GM19035 (cell line): ENCODE results near the gene IL11.

Experiments used
- ATAC-seq: cut with Tn5 transposase; IDR thresholded peaks from one replicate; pipeline ENCODE4 v1.9.1; 2021; ENCODE audit not compliant: unreplicated experiment

Gene IL11

GRCh38 chr19:55391702-55392615 lies 21.7 kb upstream of the IL11 start:
- ATAC-seq = no peak

GRCh38 chr19:55391191-55391670 lies 21.0 kb upstream of the IL11 start:
- no peak for ATAC-seq

DNA sequence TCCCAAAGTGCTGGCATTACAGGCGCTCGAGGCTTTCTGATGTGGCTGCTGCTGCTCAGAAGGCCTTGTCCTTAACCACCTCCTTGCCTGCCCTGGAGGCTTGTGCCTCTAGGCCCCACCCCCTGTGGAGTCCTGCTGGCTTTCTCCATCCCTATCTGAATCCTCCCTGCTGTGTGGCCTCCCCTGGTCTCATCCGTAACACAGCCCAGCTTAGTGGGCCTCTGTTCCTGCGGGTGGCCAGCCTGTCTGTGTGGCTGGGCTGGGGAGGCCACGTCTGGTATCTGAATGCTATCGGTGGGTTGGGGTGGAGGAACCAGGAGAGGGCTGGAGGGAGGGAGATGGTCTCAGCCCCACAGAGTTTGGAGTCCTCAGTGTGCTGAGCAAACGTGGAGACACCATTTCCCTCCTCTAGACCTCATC lies 20.2 kb upstream of the IL11 start:
- no peak for ATAC-seq

DNA sequence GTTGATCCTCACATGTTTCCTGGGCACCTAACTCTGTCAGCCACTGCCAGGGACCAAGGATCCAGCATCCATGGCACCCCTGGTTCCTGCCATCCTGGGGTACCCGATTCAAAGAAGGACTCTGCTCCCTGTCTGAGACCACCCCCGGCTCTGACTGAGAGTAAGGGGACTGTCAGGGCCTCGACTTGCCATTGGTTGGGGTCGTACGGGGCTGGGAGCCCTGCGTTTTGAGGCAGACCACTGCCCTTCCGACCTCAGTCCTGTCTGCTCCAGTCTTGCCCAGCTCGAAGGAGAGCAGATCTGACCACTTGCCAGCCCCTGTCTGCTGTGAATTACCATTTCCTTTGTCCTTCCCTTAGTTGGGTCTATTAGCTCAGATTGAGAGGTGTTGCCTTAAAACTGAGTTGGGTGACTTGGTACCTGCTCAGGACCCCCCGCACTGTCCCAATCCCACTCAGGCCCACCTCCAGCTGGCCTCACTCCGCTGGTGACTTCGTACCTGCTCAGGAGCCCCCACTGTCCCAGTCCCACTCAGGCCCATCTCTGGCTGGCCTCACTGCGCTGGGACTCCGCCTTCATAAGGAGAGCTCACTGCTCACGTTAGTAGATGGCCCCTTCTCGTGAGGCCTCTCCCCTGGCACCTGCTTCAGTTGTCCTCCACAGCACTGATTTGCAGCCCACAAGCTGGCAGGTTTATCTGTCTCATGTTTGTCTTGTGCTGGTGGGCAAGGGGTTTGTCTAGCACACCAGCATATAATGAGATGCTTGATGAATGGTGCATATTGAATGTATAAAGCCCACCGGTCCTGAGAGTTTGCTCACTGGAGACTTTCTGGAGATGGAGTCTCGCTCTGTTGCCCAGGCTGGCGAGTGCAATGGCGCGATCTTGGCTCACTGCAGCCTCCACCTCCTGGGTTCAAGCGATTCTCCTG lies 19.4 kb upstream of the IL11 start:
- no peak for ATAC-seq

- no peak for ATAC-seq
These were observed 17.7 kb upstream of the IL11 start for GRCh38 chr19:55387736-55388497.

GRCh38 chr19:55386493-55386971 lies 16.3 kb upstream of the IL11 start:
- ATAC-seq = no peak

DNA sequence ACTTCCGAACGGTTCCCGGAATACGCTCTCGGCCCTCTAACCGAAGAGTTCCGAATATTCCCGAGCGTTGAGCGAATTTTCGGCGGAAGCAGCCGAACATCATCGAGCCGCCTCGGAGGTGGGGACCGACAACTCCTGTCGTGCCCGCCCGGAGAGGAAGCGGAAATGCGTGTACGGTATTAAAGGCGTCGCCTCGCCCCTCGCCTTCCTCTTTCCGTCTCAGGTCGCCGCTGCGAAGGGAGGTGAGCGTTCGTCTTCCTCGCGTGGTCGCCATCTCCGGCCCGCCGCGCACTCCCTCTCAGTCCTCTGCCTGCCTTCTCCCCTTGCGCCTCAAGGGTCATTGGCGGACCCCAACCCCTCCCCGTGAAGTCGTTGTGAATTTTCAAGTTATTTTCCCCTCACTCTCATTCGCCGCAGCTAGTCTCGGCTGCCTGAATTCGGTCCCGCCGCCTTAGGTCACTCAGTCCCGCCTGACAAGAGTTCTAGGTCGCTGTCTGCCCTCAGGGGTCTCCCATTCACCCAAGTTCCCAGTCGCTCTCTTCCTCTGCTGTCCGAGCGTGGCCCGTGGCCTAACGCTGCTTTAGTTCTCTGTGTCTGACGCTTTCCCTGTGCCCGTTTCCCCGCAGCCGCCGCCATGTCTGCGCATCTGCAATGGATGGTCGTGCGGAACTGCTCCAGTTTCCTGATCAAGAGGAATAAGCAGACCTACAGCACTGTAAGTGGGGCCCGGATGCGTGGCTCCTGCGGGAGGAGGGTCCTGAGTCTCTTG lies 15.6 kb upstream of the IL11 start, which contains the start of gene RPL28:
Gene RPL28, plus strand, starts transcription at position 209 of the 769 bp plus-strand sequence. Its CDS starts 426 bp downstream, at position 635.
- peak; percentile 71 for ATAC-seq

DNA sequence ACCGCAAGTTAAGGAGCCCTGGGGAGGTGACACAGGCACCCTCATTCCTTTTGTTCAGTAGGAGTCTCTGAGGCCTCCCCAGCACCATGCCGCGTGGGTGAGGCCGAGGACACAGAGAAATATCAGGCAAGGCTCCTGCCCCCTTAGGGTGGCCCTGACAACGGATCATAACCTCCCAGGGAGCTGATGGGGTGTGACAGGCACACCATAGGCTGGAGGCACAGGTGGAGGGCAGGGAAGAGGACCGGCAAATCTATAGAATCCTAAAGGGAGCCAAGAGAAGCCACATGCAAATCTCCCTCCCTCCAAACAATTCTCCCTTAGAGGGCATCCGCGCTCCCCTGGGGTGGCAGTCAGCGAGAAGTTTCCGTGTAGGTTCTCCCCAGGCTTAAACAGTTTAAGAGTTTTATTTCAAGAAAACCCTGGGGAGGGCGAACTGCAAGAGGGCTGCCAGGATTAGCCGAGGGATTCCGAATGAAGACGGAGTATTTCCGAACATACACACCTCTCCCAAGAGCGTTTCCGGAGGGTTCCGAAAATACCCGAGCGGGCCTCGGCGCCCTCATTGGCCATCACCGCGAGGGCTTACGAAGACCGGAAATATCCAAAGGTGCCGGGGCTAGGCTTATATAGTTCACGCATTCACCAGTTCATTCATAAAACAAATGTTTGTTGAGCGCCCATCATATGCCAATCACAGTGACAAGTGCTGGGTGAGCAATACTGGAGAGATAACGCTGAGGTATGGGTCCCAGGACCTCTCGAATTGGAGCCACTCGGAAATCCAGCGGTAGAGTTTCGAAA lies 14.9 kb upstream of the IL11 start:
- ATAC-seq = peak; percentile 57

- no peak for ATAC-seq
These were observed 14.1 kb upstream of the IL11 start, which contains the start of gene TMEM238 for GRCh38 chr19:55384131-55384919. Gene TMEM238 (minus strand): TSS chr19:55384292. CDS start chr19:55384259, 33 bp downstream.

GRCh38 chr19:55383279-55384130 lies 13.2 kb upstream of the IL11 start:
- no peak for ATAC-seq

GRCh38 chr19:55382522-55383054 lies 12.3 kb upstream of the IL11 start:
- no peak for ATAC-seq

GRCh38 chr19:55382013-55382412 lies 11.8 kb upstream of the IL11 start:
- ATAC-seq = no peak

DNA sequence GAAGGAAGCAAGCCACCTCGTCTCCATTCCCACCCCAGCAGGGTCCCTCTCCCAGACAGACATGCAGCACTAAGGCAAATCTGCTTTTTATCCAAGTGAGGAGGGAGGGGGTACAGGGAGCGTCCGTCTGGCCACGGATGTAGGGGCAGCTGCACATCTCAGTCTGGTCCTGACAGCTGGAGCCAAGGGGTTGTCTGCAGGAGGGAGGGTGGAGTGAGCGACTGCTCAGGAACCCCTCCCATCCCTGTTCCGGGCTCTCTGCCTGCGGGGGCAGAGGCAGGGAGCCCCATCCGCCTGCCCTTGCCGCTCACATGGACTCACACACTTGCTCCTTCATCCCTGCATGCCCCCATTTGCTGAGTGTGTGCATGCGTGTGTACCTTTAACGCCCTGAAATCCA lies 8.9 kb upstream of the IL11 start:
- no peak for ATAC-seq

DNA sequence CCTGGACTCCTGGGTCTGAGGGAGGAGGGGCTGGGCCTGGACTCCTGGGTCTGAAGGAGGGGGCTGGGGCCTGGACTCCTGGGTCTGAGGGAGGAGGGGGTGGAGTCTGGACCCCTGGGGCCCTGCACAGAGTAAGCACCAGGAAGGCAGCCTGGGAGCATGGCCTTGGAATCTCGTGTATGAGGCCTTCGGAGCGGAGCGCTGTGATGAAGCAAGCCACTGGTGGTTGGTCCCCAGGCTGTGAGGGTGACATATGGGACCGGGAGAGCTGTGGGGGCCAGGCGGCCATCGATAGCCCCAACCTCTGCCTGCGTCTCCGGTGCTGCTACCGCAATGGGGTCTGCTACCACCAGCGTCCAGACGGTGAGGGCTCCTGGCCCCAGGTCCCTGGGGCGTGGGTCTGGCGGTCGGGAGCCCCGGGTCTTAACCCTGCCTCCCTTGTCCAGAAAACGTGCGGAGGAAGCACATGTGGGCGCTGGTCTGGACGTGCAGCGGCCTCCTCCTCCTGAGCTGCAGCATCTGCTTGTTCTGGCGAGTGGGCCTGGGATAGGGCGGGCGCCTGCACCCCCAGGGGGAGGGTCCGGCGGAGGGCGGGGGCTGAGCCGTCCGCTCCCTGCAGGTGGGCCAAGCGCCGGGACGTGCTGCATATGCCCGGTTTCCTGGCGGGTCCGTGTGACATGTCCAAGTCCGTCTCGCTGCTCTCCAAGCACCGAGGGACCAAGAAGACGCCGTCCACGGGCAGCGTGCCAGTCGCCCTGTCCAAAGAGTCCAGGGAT lies 7.3 kb upstream of the IL11 start:
- ATAC-seq = no peak

DNA sequence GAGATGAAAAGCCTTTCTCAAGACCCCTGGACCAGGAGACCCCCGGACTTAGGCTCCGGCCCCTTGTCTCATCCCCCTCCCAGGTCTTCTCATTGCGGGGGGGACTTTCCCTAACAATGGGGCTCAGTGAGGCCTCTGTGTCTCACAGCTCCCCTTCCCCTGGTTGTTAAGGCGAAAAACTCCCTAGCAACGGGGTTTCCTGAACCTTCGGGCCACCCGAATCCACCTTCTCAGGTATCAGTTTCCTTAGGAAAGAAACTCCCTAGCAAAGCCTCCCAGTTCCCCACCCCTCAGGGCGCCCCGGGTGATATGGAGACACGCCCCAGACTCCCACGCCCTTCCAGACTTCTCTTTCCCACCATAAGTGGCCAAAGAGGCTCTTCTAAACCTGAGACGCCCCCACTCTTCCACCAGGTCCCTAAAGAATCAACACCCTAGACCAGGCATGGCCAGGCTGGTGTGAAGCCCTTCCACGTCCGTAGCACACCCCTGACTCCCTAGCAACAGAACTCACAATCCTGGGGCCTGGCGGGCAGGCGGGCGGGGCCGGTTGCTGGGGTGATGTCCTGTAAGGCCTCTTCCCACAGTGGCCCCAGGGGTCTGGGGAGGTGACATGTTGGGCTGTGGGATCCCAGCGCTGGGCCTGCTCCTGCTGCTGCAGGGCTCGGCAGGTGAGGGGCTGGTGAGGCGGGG lies 6.1 kb upstream of the IL11 start, which contains the start of gene TMEM190:
Gene TMEM190, plus strand, starts transcription at position 586 of the 693 bp plus-strand sequence. Its CDS starts 28 bp downstream, at position 614.
- no peak for ATAC-seq
